ENCODE results near the gene ENTPD3. TPM values are rescaled to one million over a fixed set of nuclear protein-coding genes. Genes with fewer than 3 reads are reported as not detected.

Gene ENTPD3
- total and polyA plus RNA-seq, 7 donors = 1.2 to 13.9 (median 4.9) TPM

GRCh38 chr3:40468018-40468417, 81.0 kb downstream of the ENTPD3 start:
- no peak overlapping the region for H3K27ac ChIP-seq
- no peaks in the 10 kb centered on the region for H3K27me3 ChIP-seq
- no peak overlapping the region for H3K4me3 ChIP-seq
- no peaks in the 10 kb centered on the region for H3K9me3 ChIP-seq
- intact Hi-C loops (cut with DNase I) = no loop called here
- WGBS, 2 donors = 27 to 59% methylated on average over 4 of the region's 4 CpGs
- no peak for DNase-seq
- H3K4me1 ChIP-seq = no peaks in the 10 kb centered on the region
- peaks cover 6 to 27% (median 12%) of the 10 kb centered on the region in 4 donors for H3K36me3 ChIP-seq
- TF ChIP-seq CTCF (IDR thresholded peaks at IDR 0.05) (no peak), EP300 (IDR thresholded peaks at IDR 0.05) (no peak), POLR2AphosphoS5 (IDR thresholded peaks at IDR 0.05) (no peak), POLR2A (IDR thresholded peaks at IDR 0.05) (no peak)

- WGBS, 2 donors = 79 to 88% methylated on average over 4 of the region's 4 CpGs
- Histone ChIP-seq H3K27me3 (no peaks in the 10 kb centered on the region), H3K4me1 (no peaks in the 10 kb centered on the region), H3K9me3 (no peaks in the 10 kb centered on the region), H3K36me3 (peaks cover 0 to 7% (median 0%) of the 10 kb centered on the region in 4 donors), H3K27ac (no peak overlapping the region), H3K4me3 (no peak overlapping the region)
- DNase-seq = no peak
- no peak for TF ChIP-seq POLR2A (IDR thresholded peaks at IDR 0.05)
- no peak for TF ChIP-seq POLR2AphosphoS5 (IDR thresholded peaks at IDR 0.05)
- TF ChIP-seq EP300 (IDR thresholded peaks at IDR 0.05) = no peak
- TF ChIP-seq CTCF (IDR thresholded peaks at IDR 0.05) = no peak
- intact Hi-C loops (cut with DNase I) = no loop called here
Measured at GRCh38 chr3:40470701-40471100, 83.7 kb downstream of the ENTPD3 start.

GRCh38 chr3:40476478-40477470, 89.8 kb downstream of the ENTPD3 start, which contains the start of gene ZNF619:
ZNF619 (plus strand) TSS chr3:40477122; CDS start chr3:40477980, 858 bp downstream.
- H3K36me3 ChIP-seq = peaks cover 0 to 21% (median under 1%) of the 10 kb centered on the region in 4 donors
- peak; percentile 89 for DNase-seq
- H3K27ac ChIP-seq = peak within 1 kb of the TSS; percentile 65 to 74 (median 71)
- intact Hi-C loops (cut with DNase I) = loop anchor here (1.0 kb wide), 1 partner anchor 49 kb away; no protein-coding TSS in a partner anchor
- H3K9me3 ChIP-seq = no peaks in the 10 kb centered on the region
- no peaks in the 10 kb centered on the region for H3K27me3 ChIP-seq
- H3K4me1 ChIP-seq = peaks cover 0 to 11% (median 6%) of the 10 kb centered on the region in 4 donors
- WGBS, 2 donors = 3 to 8% methylated on average over 48 of the region's 48 CpGs
- H3K4me3 ChIP-seq = peak within 1 kb of the TSS; percentile 62 to 83 (median 72)
- peak; percentile 9 to 44 (median 38) for TF ChIP-seq POLR2AphosphoS5 (IDR thresholded peaks at IDR 0.05)
- TF ChIP-seq CTCF (IDR thresholded peaks at IDR 0.05) = no peak
- TF ChIP-seq POLR2A (IDR thresholded peaks at IDR 0.05) = no peak
- TF ChIP-seq EP300 (IDR thresholded peaks at IDR 0.05) = no peak

GRCh38 chr3:40477666-40478065, 90.7 kb downstream of the ENTPD3 start:
- intact Hi-C loops (cut with DNase I) = loop anchor here (1.0 kb wide), 1 partner anchor 48 kb away; no protein-coding TSS in a partner anchor
- 42 to 62% methylated on average over 4 of the region's 4 CpGs for WGBS, 2 donors

More at GRCh38 chr3:40477666-40478065, 90.7 kb downstream of the ENTPD3 start:
- Histone ChIP-seq H3K4me3 (peak overlapping the region; percentile 62 to 83 (median 72)), H3K27me3 (no peaks in the 10 kb centered on the region), H3K27ac (peak overlapping the region in 2 of 4 donors; percentile 74), H3K9me3 (no peaks in the 10 kb centered on the region), H3K36me3 (peaks cover 0 to 30% (median 3%) of the 10 kb centered on the region in 4 donors), H3K4me1 (peaks cover 0 to 11% (median 6%) of the 10 kb centered on the region in 4 donors)
- TF ChIP-seq POLR2A (IDR thresholded peaks at IDR 0.05) (no peak), EP300 (IDR thresholded peaks at IDR 0.05) (no peak), CTCF (IDR thresholded peaks at IDR 0.05) (no peak), POLR2AphosphoS5 (IDR thresholded peaks at IDR 0.05) (no peak)
- DNase-seq = no peak

Other genes starting within 250 kb of the ENTPD3 start
- gene EIF1B, start 77.5 kb upstream of the ENTPD3 start, total RNA-seq = 10 to 100 TPM; 27.1 to 42.8 (median 39.5) TPM
- 10 to 100 TPM; 54.8 to 94.1 (median 69.7) TPM for gene EIF1B, start 77.5 kb upstream of the ENTPD3 start, polyA plus RNA-seq
- 100 to 1,000 TPM; 447 to 619 (median 549) TPM for gene RPL14, start 70.2 kb downstream of the ENTPD3 start, total RNA-seq
- 1,000 to 10,000 TPM; 1,034 to 1,712 (median 1,302) TPM for gene RPL14, start 70.2 kb downstream of the ENTPD3 start, polyA plus RNA-seq
- gene ZNF619, start 89.9 kb downstream of the ENTPD3 start, total RNA-seq = 1 to 10 TPM; 3.4 to 5.1 (median 4.5) TPM
- gene ZNF619, start 89.9 kb downstream of the ENTPD3 start, polyA plus RNA-seq = 1 to 10 TPM; 1.2 to 2.6 (median 1.6) TPM
- gene ZNF620, start 118.9 kb downstream of the ENTPD3 start, total RNA-seq = 1 to 10 TPM; 1.4 to 7.3 (median 4.1) TPM
- gene ZNF620, start 118.9 kb downstream of the ENTPD3 start, polyA plus RNA-seq = 1 to 10 TPM; 1.8 to 2.1 (median 2.0) TPM
- gene ZNF621, start 137.8 kb downstream of the ENTPD3 start, total RNA-seq = 10 to 100 TPM; 13.2 to 19.9 (median 17.2) TPM
- gene ZNF621, start 137.8 kb downstream of the ENTPD3 start, polyA plus RNA-seq = 10 to 100 TPM in 1 of 3 donors, 1 to 10 TPM in 2; 4.6 to 10.9 (median 4.8) TPM

Data from sigmoid colon (tissue), 7 donors.